Renal cortex interstitium (tissue), 11 donors: ENCODE measurements around the gene EMSY. TPM values are rescaled to one million over a fixed set of nuclear protein-coding genes. Genes with fewer than 3 reads are reported as not detected.

Source experiments
- DNase-seq, 11 donors: peaks; one replicate each; pipeline ENCODE4 v3.0.0-alpha.2; 2013; ENCODE audit warnings: low read depth in 9 of 11, low spot score in 4 of 11; ENCODE audit errors: extremely low read depth in 1 of 11
- polyA plus RNA-seq, 3 donors: library from polyadenylated mRNA; unstranded; fragments of 120-200 nt; gene quantifications; one replicate each; pipeline ENCODE4 v1.2.1, GENCODE V29; 2013; ENCODE audit not compliant: insufficient read length in 3 of 3

The EMSY gene
- polyA plus RNA-seq, 3 donors, result 26.6 to 35.9 (median 32.7) TPM

DNA sequence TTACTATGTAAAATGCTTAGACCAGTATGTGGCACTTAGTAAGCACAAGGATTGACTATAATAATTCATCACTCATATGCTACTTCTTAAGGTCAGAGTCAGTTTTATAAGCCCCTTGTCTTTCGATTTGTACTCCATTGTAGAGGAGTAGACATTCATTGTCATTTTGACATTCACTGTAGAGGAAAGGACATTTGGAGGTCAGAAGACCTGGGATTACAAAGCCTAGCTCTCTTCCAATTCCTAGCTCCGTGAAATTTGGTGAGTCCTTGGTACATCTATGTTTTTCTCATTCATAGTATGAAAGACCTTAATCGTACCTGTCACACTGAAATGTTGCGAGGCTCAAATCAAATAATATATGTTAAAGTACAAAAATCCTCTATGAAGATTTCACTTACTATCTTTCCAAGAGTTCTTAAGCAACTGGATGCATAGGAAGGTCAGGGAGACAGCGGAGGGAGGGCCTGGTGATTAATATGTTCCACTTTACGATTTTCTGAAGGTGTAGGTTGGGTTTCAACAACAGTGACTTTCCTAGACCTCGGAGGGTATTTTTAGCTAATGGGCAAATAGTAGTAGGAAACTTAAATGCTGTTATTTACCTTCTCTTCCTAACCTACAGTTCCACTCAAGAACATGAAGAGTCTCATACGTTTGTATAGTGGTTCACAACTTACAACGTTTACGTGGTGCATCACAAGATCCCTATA is 1.4 kb upstream of the EMSY start:
- peak in 1 of 11 donors; percentile 25 for DNase-seq

DNA sequence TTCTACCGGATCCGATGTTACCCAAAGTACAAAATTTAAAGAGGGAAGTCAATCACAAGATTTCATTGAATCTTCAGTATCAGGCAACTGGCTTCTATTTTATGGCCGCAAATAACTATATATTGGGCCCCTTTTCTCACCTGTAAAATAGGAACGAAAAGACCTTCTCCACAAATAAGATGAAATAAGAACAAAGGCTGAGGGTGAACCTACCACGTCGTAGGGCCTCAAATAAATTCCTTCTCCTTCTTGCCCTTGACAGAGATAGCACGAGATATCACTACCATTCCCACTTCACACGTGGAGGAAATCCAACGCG is 794 bp upstream of the EMSY start:
- DNase-seq, result no peak

DNA sequence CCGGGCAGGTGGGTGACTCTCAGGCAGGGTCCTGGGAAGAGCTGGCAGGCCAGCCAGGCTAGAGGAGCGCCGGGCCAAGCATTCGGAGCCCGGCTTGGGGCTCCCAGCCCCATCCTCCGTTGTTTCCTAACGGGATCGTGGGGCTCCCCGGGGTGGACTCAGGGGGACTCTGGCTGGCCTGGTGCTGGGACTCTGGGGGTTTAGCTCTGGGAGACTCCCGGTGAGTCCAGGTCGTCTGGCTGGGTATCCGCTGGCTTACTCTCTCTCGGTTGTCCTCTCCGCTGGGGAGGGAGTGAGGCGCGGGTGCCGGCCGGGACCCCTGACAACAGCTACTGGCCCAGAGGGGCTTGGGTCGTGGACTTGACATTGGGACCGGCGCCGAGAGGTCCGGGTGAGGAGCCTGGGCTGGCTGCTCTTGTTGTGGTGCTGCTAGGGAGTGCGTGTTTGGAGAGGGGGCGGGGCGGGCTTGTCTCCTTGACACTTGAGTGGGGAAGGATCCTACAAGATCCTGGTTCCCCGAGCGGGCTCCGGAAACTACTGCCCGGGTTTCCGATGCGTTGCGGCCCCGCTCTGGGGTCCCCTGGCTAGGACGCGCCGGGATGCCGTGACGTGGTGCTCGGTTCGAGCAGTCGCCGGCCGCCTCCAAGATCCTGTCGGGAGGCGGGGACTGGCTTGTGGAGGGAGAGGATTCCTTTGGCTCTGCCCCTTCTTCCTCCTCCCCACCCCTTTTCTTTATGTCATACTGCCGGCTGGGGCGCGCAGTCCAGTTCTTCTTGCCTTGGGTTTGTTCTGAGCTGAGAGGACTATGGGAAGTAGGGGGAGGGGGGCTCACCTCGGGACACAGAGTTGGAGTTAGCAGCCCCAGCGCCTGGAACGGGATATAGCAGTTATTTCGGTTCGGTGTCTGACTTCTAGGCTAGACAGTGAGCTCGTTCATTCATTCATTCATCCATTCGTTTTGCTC is 585 bp downstream of the EMSY start:
- DNase-seq, result peak; percentile 60 to 88 (median 74)

DNA sequence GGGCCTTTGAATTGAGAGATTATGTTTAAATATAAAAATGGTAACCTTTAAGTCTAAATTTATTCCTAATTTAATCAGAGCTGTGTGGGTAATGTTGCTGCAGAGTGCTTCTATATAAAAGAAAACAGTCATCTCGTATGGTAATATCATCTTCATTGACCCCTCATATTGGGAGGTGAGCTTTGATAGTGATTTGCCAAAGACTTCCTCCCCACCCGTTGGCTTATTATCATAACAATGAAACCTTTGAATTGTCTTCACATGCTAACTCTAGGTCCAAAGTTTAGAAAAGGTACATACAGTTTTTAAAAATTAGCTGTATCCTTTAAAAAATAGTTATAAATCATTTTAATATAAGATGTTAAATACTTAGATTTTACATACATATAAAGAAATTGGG is 3.7 kb downstream of the EMSY start:
- no peak for DNase-seq

DNA sequence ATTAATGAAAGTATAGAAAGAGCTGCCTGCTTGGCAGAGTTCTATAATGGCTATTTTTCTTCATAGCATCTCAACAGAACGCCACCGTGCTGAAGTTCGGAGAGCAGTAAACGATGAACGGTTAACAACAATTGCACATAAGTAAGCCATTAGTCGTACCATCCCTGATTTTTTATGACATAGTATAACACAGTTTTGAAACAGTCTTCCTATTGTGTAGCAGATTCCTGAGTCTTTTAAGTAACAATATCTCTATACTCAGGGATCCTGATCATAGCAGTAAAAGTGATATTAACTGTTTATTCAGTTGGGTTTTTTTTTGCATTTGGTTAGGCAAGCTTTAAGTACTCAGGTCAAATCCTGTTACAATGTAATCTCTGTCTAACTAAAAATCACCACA is 8.4 kb downstream of the EMSY start:
- no peak for DNase-seq

DNA sequence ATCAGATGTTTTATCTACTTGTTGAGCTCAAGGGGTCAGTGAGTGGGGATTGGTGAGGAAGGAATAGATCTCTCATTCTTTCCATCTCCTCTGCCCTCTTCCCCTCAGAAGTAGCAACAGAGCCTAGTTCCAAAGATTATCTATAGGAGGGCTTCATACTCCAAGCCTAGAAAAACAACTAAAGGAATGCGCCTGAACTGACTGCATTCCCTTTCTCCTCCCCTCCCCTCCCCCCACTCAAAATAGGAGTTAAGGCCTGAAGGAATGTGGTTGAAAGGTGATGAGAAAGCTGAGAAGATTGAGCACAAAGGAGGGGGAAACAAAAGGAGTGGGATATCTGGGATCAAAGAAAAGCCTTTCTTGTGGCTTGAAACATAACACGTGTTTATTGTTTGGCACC is 10.5 kb downstream of the EMSY start:
- peak in 7 of 11 donors; percentile 38 to 79 (median 57) for DNase-seq

DNA sequence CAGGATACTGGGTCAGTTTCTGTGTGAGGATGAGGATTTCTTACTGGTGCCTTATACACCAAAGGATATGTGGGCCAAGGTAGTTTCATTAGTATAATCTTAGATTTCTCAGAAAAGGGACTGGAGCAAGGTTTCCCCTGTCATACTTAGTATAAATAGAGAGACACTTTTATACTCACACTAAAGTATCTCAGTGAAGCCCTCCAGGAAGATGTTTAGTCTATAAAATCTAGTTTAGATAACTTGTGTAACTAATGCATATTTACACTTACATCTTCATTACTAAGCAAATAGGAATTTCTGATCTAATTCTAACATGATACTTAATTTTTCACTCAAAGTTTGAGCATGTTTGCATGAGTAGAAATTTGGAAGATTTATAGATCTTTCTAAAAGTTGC is 11.1 kb downstream of the EMSY start:
- no peak for DNase-seq

DNA sequence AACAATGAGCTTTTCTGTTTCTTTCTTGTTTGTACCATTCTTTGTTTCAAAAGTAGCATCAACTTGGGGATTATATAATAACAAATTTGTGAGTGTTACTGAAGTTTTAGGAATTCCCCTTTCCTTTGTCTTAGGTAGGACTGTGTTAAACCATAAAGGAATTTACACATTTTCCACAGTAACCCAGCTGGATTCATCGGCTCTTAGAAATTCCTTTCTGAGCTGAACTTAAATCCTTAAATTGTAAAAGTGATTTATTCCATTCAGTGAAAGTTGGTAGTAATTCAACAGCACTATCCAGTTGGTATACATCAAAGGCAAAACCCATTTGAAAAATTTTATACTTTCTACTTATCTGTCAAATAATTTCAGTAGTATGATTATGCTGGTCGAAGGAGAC is 11.8 kb downstream of the EMSY start:
- DNase-seq, result peak in 1 of 11 donors; percentile 30

DNA sequence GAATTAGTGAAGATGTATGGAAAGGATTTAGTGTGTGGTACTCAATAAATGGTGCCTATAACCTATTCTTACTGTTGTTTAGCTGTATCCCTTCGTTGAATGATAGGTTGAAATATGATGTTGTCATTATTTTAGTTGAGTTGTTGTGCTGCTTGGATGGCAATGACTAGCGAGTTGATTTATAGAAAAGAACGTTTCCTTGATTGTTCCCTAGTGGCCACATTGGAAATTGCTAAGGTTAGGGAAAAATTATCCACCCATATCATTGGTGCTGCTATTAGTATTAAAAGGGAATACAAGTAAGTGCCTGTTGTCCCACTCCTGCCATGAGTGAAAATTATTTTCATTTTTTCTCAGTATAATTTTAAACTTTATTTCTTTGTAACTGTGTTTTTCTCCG is 14.5 kb downstream of the EMSY start:
- DNase-seq, result no peak

DNA sequence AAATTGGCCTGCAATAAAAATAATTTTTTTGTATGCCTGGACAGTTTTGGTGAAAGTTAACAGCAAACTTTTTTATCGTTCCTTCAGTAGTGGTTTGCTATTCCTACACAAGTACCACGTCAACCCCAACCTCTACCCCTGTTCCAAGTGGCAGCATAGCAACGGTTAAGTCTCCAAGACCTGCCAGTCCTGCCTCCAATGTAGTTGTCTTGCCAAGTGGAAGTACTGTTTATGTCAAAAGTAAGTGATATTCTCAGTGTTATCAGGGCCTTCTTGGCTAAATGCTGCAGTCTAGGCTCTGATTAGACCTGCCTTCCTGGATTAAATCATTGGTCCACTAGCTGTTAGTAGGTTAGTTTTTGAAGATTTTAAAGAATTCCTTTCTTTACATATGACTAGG is 15.0 kb downstream of the EMSY start:
- DNase-seq, result no peak

DNA sequence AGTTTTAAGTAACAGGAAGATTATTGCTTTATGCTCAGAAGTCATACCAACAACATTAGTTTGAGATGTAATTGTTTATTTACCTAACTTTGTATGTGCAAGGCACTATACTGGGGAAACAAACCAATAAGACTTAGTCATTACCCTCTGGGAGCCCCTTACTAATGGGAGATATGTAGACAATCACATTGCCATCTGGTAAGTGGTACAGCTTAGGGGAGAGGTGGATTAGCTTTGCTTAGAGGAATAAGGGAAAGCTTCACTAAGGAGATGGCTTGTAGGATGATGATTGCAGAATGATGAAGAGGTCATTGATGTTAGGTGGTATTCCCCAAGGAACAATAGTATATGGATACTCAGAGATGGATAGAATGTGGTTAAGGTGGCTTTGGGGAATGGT is 17.5 kb downstream of the EMSY start:
- no peak for DNase-seq

DNA sequence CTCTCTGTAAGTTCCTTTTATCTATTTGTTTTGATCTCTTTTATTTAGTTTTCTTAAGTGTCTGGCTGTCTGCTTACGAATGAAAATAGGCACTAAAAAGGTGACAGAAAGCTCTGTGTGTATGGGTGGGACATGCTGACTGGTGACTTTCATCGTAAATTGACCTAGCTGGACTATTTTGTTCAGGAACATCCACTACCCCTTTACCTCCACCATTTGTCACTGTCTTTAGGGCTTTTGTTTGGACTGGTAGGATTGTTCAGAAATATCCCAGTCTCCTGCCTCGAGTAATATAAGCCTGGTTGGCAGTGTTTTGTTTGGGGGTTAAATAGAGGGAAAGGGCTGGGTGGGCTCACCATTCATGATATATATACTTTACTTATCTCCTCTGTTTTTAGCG is 20.9 kb downstream of the EMSY start:
- no peak for DNase-seq

DNA sequence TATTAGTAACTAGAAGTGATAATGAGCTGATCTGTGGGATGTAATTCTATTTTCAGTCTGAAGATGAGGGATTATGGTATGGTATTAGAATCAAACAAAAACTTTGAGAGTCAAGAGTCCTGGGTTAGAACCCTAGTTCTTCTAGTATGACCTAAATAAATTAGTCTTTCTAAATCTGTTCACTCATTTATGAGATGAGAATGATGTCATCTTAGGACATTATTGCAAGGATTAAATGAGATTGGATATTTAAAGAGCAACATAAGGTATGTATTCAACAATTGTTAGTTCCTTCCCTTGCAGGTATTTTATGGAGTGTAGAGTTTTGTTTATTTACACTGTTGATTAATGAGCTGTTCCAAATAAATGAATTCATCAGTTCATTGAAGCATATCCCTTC is 21.8 kb downstream of the EMSY start:
- no peak for DNase-seq

DNA sequence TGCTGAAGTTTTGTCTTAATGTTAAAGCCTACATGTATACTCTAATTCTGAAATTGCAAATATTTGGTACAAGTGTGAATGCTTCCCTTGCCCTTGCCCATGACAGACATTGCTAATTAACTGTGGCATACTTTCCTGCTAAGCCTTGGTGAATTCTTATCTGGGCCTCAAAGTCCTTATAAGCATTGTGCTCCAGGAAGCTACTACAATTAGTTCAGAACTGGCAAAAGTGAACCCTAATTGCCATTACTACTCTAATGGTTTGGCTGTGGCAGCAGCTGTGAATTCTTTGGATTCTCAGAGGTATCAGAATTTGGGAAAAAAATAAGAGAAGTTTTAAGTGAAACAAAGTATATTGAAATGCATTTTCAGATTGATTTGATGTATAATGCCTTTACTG is 24.3 kb downstream of the EMSY start:
- no peak for DNase-seq

DNA sequence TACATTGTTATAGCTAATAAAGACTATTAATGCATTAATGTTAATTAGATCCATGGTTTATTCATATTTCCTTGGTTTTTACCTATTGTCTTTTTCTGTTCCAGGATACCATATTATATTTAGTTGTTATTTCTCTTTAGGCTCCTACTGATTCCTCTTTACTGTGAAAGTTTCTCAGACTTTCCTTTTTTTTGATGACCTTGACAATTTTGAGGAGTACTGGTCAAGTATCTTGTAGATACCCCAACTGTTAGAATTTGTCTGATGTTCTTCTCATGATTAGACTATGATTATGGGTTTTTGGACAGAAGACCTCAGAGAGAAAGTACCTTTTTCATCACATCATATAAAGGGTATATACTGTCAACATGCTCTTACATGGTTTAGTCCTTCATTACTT is 26.6 kb downstream of the EMSY start:
- no peak for DNase-seq

DNA sequence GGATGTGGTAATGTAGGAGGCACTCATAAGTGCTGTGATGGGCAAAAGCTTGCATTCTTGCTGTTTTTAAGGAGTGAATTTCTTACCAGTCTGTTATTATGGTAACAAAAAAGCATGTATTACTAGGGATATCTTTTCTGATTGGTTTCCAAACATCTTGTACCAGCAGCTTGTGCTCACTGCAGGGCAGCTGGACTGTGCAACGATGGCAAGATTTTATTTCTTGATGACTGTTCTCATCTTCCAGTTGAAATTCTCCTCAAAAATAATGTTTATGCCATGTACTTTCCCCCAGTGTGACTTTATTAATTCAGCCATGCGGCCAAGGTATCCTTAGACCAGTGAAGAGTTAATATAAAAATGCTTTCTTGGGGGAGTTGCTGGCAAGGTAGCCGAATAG is 35.4 kb downstream of the EMSY start:
- DNase-seq, result no peak

DNA sequence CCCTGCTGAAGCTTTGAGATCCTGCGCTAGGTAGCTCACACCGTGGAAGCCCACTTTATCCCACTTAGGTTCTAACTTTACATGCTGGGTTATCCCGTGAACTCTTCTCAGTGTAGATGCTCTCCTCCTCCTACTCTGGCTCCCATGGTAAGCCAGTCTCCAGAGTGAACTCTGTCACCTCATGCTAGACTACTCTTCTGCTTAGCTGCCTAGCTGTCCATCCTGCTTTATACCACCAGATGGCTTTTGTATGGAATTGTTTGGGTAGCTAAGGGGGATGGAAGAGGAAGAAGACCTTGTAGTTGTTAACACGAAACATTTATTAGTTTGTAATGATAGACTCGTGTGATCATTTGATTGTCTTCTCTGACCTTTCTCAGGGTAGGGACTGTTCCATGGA is 46.8 kb downstream of the EMSY start:
- no peak for DNase-seq

DNA sequence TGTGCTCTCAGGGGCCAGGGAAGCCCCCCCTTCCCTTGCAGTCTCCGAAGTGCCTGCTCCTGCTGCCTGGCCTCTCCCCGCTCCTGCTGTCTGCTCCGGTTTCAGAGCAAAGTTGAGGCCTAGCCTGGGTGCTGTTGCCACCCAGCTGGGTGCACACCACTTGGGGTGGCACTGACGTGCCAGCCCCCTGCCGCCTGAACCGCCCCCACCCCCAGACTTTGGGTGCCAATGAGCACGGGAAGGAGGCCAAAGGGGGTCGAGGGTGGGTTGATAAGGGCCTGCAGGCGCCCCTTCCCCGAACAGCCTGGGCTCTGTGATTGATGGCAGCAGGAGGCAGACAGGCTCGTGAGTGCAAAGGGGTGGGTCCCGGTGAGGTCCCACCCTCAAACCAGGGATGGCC is 48.2 kb downstream of the EMSY start:
- DNase-seq, result no peak

DNA sequence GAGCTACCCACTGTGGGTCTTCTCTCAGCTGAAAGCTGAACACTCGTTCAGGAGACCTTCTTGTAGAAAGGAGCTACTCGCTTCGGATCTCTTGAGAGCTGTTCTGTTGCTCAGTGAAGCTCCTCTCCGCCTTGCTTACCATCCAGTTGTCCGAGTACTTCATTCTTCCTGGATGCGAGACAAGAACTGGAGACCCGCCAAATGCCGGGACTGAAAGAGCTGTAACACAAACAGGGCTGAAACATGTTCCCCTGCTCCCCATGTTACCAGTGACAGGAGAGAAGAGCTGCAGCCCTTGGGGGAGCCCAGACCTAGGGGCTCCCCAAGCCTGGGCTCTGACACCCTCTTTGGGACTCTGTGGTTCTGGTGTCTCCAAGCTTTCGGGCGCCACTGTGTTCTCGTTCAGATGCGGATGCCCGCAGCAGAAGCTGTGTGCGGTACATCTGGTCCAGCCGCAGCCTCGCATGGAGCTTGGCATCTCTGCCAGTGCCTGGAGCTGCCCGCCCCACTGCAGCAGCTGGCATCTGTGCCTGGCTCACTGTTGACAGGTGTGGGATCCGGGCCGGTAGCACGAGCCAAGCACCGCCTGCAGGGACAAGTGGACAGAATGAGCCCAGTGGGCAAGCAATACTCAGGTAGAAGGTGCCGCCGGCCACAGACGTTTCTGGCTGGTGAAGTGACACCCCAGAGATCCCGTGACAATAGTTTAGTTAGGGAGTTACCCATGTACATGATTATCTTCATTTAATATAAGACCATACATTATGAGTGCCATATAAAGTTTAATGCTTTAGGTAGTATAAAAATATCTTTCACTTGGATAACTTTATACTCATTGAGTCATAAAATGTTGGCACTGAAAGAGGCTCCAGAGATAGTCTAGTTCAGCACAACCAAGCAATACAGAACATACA is 49.1 kb downstream of the EMSY start:
- no peak for DNase-seq

DNA sequence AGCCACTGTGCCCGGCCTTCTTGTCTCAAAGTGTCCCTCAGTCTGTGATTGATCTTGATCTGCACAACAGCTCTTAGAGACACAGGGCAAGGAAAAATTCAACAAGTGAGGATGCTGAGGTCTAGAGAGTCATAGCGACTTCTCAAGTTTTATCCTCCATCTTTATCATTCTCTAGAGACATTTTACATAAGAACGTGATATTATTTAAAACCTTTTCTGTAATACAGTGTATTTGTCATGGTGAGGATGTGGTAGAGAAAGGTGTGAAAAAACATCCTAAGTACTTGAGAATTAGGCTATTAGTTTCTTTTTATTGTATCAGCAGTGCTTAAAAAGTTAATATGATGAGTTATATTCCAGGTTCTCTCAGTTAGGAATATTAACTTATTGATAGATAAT is 50.2 kb downstream of the EMSY start:
- no peak for DNase-seq
